ENCODE measurements around the gene CHRM2.
"Not testable (repeated sequence)": the region's sequence is repeated elsewhere in the genome, so short reads cannot be mapped to it uniquely, and the experiment has no call there.

CHRM2 gene

GRCh38 chr7:136868496-136869000 is at the start of gene CHRM2:
Gene CHRM2, plus strand, starts transcription at chr7:136868652. Its CDS starts 146,214 bp downstream, at chr7:137014866.
- DNase-seq (ENCODE audit: low read depth), result no peak

DNA sequence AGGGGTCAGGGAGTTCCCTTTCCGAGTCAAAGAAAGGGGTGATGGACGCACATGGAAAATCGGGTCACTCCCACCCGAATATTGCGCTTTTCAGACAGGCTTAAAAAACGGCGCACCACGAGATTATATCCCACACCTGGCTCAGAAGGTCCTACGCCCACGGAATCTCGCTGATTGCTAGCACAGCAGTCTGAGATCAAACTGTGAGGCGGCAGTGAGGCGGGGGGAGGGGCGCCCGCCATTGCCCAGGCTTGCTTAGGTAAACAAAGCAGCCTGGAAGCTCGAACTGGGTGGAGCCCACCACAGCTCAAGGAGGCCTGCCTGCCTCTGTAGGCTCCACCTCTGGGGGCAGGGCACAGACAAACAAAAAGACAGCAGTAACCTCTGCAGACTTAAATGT is 37.1 kb upstream of the CHRM2 start:
- DNase-seq (ENCODE audit: low read depth), result not testable (repeated sequence)

DNA sequence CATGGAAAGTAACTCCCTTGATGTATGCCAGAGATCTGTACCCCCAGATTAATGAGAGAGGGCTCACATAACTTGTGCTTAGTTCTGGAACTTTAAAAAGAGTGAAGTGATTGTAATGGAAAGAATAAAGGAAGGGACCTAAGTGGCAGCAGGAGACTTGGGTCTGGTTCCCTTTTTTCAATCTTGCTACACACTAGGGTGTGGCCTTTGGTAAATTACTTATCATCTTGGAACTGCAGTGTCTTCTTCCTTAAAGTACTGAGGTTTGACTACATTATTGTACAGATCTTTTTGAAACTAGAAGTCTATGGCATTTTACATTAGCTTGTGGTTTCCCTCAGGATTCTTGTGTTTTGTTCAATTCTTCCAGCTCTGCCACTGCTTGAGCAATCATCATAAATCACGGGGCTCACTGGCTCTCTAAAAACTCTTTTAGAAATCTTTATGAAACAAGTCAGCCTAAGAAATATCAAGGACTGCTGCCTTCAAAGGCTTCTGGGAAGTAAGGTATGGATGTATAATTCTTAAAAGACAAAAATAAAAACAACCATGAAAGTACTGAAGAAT is 22.5 kb upstream of the CHRM2 start:
- no peak for DNase-seq (ENCODE audit: low read depth)

- DNase-seq (ENCODE audit: low read depth), result no peak
Observed at GRCh38 chr7:136847858-136848257, 20.6 kb upstream of the CHRM2 start.

GRCh38 chr7:136853654-136854053 is 14.8 kb upstream of the CHRM2 start:
- DNase-seq (ENCODE audit: low read depth), result no peak

GRCh38 chr7:136857573-136857972 is 10.9 kb upstream of the CHRM2 start:
- no peak for DNase-seq (ENCODE audit: low read depth)

GRCh38 chr7:136859803-136860202 is 8.6 kb upstream of the CHRM2 start:
- no peak for DNase-seq (ENCODE audit: low read depth)

DNA sequence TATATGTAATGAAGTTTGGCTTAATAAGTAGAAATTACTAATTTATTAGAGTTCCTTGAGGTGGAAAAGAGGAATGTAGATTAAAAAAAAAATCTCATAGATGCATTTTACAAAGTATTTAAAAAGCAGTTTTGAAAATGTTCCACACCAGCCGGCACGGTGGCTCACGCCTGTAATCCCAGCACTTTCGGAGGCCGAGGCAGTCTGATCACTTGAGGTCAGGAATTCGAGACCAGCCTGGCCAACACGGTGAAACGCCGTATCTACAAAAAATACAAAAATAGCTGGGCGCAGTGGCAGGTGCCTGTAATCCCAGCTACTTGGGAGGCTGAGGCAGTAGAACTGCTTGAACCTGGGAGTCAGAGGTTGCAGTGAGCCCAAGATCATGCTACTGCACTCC is 3.2 kb upstream of the CHRM2 start:
- DNase-seq (ENCODE audit: low read depth), result no peak

DNA sequence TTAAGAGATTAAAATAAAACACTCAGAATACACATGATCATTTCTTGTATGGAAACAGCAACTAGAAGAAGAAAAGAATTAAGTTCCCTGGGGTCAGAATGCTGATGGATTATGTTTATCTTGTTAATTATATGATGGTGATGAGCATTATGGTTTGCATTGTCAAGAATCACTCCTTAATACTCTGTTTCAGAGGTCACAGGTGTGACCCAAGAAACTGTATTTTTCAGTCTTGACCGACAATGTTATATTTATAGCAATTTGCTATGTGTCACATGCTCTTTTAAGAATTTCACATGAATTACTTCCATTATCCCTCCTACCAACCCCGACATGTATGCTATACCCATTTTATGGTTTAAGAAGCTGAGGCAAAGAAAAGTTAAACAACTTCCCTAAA is 2.7 kb upstream of the CHRM2 start:
- DNase-seq (ENCODE audit: low read depth), result no peak

DNA sequence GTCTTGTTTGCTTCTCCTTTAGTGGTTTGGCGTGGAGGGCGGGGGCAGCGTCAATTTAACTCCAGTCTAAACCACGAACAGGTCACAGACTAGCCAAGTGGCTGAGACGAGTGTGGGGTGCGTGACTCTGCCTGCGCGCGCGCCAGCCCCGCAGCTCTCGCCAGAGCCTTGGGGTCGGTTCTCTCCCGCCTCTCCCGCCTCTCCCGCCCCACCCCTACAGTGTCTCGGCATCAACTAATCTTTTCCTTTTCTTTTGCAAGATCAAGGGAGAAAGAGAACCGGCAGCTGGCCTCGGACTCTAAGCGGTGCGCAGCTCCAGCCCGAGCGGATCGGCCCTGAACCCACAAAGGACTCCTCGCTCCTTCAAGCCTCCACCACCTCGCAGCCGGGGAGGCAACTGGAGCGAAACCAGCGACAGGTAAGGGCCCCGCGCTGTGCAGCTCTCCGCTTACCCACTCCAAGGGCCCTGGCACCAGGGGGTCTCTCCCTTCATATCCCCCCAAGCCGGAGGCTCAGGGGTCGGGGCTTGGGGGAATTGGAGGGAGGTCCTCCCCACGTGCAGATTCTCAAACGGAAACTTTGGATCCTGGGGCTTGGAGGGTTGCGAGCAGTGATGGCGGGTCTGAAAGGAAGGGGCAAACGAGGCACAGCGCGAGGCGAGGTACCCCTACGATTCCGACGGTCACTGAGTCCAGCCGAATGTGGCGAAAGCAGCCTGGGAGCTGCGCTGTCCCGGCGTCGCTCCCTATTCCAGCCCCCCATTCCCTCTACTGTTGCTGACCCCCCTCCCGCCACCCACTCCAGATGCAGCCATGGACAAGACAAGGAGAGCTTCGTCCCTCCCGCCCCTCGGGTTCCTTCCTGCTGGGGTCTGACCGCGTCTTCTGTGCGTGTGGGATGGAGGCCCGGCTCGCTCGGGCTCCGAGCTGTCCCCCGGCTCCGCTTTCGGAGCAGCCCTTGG is 829 bp downstream of the CHRM2 start:
- DNase-seq (ENCODE audit: low read depth), result no peak

DNA sequence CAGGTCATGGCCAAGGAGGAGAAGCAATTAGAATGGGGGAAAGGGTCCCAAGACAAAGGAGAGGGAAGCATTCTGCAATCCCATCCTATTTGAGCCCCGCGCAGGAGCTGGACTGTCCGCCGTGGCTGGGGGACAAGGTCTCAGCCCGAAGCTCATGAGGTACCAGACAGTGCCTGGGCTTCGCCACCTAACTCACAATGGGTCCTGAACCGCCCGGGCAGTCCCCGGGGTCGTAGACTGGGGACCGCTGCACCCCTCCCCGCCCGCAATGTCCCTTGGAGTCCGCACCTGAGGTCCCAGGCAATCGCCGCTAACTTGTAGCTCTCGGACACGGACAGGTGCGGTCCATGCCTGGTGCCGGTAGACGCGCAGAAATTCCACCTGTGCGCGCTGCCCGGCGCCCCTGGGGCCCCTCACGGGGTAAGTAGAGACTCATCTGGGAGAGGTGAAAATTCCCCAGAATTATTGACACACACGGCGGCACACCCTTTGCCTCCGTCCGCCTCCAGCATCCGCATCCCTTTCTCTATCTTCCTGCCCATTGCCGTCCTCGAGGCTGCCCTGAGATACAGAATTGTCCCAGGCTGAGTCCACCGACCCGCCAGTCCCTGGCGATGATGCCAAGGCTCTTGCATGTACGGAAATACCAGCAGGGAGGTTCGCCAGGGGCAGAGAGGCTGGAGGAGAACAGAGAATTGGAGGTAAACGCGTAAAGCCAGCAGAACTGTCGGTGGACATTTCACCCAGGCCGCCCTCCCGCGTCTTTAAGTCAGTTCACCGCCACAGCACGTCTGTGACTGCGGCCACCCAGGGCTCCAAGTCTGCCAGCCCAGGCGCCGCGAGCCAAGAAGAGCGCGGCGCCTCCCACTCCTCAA is 1.8 kb downstream of the CHRM2 start:
- DNase-seq (ENCODE audit: low read depth), result no peak

GRCh38 chr7:136870866-136871487 is 2.5 kb downstream of the CHRM2 start:
- DNase-seq (ENCODE audit: low read depth), result no peak

GRCh38 chr7:136874393-136875032 is 6.1 kb downstream of the CHRM2 start:
- DNase-seq (ENCODE audit: low read depth), result no peak

- no peak for DNase-seq (ENCODE audit: low read depth)
Observed at GRCh38 chr7:136877509-136877908, 9.1 kb downstream of the CHRM2 start.

GRCh38 chr7:136877990-136878389 is 9.5 kb downstream of the CHRM2 start:
- no peak for DNase-seq (ENCODE audit: low read depth)

DNA sequence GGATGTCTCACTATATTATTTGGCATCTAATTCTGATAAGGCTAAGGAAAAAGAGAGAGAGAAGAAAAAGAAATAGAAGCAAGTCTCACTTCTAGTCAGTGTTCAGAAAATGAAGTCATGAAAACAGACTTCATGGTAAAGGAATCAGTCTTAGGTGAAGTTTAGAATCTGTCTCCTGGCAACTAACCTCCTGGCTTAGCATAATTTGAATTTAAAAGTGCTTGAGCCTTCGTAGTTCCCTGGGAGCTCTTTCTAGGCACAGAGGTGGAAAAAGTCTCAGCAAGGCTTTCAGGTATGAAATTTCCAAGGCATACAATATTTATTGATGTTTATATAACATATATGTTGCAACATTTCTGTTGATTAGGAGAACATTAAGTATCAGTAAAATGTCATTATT is 10.4 kb downstream of the CHRM2 start:
- DNase-seq (ENCODE audit: low read depth), result no peak

- no peak for DNase-seq (ENCODE audit: low read depth)
Observed at GRCh38 chr7:136883046-136883445, 14.6 kb downstream of the CHRM2 start.

DNA sequence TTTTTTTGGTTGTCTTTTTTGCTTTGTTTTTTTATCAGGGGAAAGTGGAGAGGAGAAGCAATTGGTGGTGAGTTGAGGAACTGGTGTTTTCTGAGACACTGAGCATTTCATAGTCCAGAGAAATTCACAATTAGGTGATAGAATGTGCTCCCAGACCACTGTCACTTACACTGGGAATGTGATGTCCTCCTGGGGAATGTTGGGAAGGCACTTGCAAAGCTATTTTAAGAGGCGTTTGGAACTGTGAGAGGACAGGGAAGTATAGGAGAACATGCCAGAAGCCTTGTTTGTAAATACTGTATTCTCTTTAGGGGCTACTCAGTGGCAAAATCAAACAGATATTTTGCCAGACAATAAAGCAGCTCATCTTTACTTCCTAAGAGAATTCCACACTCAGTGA is 16.0 kb downstream of the CHRM2 start:
- no peak for DNase-seq (ENCODE audit: low read depth)

DNA sequence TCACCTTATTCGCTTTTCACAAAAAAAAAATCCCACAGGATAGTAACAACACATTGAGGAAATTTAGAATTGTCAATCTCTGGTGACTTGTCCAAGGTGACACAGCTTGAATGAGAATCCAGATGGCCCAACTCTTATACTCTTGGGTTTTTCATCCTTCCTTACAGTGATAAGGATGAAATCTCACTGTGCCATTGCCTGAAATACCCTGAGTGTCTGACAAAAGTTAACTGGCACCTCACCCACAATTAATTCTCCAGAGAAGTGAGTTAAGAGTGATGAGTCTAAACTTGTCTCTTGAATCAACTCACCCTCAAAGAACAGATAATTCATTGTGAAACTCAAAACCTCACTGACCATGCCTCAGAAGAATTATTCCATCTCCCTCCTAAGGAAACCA is 18.9 kb downstream of the CHRM2 start:
- DNase-seq (ENCODE audit: low read depth), result no peak

DNA sequence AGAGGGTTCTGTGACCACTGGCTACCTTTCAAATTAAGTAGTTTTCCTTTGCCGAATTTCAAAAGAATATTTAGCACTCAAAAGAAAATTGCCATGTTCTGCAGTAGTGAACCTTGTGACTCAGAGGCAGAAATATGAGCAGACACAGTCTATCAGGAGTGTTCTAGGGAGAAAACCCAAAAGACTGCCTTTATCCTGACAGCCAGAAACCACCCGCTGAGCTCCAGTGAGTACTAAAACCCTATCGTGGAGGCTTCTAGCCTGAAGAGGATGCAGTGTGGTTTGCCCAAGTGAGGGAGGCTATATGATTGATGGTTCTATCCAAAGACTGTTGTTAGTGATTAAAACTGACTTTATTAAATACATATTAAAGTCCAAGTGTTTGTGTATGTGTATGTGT is 21.9 kb downstream of the CHRM2 start:
- no peak for DNase-seq (ENCODE audit: low read depth)

GRCh38 chr7:136891850-136892249 is 23.4 kb downstream of the CHRM2 start:
- DNase-seq (ENCODE audit: low read depth), result no peak
